GM21825 (cell line): ENCODE measurements around the gene GCNT2.
"Not testable (repeated sequence)": the region's sequence is repeated elsewhere in the genome, so short reads cannot be mapped to it uniquely, and the experiment has no call there.

Source experiments
- ATAC-seq: cut with Tn5 transposase; IDR thresholded peaks from one replicate; pipeline ENCODE4 v1.9.1; 2021; ENCODE audit warnings: mild to moderate bottlenecking, moderate library complexity; ENCODE audit not compliant: unreplicated experiment

The GCNT2 gene

DNA sequence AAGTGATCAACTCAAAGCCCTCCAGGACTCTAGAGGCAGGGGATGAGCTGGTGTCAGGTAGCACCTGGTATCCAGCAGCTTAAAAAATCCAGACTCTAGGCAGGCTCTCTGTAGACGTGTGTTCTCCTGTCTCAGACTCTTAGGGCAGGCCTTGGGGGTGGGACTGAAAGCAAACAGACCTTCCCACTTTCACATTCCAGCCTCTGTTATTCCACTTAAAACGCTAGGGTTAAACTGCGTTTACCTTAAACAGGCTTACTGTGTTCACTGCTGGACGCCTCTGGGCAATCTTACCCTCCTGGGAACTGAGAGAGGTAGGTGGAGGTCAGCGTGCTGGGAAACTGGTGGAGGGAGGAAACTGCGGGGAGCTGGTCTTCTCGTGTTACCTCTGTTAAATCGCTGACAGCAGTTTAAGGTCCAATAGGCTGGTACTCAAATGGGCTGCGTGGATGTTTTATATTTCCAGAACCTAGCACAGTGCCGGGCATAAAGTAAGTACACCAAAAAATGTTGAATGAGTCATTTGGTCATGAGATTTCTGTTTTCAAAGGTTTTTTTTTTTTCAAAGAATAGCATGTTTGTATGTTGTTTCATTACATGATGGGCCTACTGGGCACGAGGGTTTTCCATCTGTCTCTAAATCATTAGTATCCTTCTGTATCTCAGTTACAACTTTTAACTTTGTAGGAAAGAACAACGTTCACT lies at the start of gene GCNT2:
Gene GCNT2, plus strand, starts transcription at position 248 of the 705 bp plus-strand sequence. CDS start 7,561 bp downstream, outside the sequence.
- peak; percentile 56 for ATAC-seq

- no peak for ATAC-seq
Measured at GRCh38 chr6:10472634-10473033, 48.5 kb upstream of the GCNT2 start.

DNA sequence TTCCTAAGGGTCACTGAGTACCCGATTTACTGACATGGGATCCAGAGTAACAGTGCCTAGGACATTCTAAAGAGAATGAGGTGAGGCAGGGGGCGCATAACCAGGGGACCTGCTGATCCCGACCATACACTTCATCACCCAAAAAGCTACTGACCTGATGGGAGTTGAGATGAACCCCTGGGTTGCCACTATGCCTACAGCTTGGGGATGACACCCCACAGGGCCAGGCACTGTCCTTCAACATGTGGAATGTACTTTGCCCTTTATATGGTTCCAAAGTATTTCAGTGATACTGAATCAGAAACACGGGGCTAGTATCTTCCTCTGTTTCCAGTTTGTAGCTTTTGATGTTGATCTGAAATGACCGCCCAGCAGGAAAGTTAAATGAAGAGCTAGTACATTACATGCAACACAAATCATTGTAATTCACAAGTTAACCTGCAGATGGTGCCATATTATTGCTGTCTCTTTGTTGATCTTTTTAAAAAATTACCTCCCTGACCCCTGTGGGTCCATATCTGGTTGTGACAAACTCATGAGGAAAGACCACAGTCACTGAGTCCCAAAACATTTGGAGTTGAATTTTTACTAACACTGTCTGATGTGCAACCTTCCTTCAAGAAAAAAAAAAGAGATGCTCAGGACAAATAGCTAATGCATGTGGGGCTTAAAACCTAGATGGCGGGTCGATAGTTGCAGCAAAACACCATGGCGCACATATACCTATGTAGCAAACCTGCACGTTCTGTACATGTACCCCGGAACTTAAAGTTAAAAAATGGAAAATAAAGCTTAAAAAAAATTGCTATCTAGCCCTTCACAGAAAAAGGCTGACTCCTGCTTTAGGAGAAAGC lies 42.7 kb upstream of the GCNT2 start:
- ATAC-seq: no peak

- no peak for ATAC-seq
Measured at GRCh38 chr6:10479939-10480700, 41.0 kb upstream of the GCNT2 start.

- no peak for ATAC-seq
Measured at GRCh38 chr6:10481101-10481500, 40.0 kb upstream of the GCNT2 start.

DNA sequence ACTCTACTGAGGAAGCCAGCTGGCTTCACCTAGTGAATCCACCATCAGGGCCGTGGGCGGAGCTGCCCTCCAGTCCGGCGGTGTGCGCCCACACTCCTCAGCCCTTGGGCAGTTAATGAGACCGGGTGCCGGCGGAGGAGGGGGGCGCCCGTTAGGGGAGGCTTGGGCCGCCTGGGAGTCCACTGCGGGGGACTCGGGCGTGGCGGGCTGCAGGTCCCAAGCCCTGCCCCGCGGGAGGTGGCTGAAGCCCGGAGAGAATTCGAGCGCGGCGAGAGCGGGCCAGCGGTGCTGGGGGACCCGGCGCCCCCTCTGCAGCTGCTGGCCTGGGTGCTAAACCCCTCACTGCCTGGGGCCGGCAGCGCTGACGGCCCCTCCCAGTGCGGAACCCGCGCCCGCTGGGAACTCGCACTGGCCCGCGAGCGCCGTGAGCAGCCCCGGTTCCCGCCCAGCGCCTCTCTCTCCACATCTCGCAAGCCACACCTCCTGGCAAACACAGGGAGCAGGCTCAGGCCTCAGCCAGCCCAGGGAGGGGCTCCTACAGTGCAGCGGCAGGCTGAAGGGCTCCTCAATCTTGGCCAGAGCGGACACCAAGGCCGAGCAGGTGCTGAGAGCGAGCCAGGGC lies 38.4 kb upstream of the GCNT2 start:
- ATAC-seq: no peak

DNA sequence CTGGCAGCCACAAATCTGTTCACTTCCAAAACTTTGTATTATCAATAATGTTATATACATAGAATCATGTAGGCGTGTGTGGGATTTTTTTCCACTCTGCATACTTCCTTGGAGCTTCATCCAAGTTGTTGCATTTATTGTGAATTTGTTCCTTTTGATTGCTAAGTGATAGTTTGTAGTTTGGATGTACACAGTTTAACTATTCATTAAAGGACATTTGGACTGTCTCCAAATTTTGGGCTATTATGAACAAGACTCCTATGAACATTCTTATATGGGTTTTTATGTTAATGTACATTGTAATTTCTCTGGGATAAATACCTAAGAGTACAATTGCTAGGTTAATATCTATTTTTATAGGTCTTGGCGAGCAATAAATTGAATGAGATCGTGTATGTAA lies 36.2 kb upstream of the GCNT2 start:
- no peak for ATAC-seq

DNA sequence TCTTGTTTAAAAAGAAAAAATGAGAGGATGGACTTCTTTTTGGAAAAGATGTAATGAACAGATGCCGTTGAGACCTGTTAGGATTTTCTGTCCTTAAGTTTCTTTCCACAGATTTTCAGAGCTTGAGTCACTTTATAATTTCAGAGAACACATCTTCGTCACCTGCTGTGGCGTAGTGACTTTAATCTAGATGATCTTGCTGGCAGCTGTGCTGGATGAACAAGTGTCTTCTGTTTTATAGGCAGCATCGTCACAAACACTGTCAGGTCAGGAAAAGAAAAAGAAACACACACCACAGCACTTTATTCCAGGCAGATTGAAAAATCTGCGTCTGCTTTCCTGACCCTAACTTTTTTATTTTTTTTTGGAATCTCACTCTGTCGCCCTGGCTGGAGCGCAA lies 35.7 kb upstream of the GCNT2 start:
- ATAC-seq: no peak

GRCh38 chr6:10486215-10486614 lies 34.9 kb upstream of the GCNT2 start:
- no peak for ATAC-seq

GRCh38 chr6:10486944-10487588 lies 34.1 kb upstream of the GCNT2 start:
- not testable (repeated sequence) for ATAC-seq

- ATAC-seq: no peak
Measured at GRCh38 chr6:10487668-10488327, 33.4 kb upstream of the GCNT2 start.

DNA sequence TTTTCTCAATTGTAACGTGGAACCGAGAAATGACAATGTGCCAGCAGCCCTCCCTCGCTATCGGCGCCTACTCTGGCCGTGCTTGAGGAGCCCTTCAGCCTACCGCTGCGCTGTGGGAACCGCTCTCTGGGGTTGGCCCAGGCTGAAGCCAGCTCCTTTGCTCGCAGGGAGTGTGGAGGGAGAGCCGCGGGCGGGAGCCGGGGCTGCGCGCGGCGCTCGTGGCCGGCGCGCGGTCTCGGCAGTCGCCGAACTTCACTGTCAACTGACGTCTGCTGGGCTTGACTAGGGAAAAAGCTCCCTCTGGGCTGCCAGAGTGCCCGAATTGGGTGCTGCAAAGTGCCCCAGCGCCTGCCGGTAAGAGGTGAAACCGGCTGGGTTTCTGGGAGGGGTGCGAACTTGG lies 29.7 kb upstream of the GCNT2 start:
- ATAC-seq: no peak

- not testable (repeated sequence) for ATAC-seq
Measured at GRCh38 chr6:10491905-10492304, 29.2 kb upstream of the GCNT2 start.

- ATAC-seq: no peak
Measured at GRCh38 chr6:10495029-10495428, 26.1 kb upstream of the GCNT2 start.

DNA sequence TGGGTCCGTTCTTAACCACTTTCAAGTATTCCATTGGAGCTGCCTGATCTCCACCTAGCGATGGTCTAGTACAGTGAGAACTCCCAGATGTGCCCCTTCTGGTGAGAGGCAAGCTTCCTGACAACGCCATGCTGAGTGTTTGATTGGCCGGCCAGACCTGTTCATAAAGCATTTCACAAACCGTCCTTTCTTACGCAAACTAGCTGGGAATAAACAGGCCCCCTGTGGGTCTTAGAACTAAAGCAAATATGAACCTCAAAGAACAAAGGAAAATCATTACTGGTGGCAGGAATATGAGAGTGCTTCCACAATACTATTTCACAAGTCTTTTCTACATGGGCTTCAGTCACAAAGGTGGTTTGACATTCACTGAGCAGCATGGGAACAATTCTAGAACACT lies 15.6 kb upstream of the GCNT2 start:
- ATAC-seq: no peak

DNA sequence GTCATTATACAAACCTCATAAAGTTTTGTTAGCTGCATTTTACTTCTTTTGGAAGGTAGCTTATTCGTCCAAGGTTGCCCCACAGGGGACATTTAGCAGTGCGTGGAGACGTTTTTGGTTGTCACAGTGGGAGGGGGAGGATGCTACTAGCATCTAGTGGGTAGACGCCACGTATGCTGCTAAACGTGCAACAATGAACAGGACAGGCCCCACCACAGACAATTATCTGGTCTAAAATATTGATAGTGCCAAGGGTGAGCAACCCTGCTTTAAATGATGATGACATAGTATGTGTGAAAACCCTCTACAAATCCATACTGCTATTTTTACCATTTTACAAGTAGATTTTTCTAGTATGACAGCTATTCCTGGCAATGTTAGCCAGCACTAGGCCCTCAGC lies 13.9 kb upstream of the GCNT2 start:
- ATAC-seq: no peak

DNA sequence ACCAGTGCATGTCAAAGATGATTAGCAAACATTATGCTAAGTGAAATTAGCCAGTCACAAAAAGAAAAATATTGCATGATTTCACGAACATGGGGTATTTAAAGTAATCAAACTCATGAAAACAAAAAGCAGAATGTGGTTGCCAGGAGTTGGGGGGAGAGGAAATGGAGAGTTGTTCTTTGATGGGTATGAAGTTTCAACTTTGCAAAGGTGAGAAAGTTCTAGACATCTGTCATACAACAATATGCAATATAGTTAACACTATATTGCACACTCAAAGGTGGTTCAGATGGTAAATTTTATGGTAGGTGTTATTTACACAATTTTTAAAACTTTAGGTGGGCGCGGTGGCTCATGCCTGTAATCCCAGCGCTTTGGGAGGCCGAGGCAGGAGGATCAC lies 13.4 kb upstream of the GCNT2 start:
- ATAC-seq: no peak

DNA sequence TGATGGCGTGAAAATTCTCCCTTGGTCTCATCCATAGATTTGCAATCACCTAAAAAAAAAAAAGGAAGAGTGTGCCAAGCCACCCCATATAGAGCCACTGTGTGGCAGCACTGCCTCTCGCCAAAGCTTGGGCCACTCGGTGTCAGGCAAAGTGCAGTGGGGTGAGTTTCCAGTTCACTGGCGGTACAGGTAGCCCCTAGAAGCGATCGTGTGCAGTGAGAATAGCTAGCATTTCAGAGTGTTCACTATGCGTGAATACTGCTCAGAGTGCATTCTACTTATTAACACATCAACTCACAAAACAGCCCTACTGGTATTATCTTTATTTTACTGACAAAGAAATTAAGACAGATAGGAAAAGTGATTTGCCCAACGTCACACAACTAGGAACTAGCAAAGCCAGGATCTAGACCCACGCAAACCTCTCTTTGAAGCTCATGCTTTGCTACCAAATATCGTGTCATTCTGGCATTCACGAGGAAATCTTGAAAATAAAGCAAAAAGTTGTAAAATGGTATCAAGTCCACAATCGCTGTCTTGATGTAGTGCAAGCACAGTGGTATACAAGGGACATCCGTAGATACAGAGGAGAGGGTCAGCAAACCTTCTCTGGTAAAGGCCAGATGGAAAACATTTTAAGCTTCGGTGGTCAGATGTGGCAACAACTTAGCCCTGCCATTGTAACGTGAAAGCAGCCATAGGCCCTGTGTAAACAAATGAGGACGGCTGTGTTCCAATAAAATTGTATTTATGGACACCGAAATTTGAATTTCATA lies 10.4 kb upstream of the GCNT2 start:
- peak; percentile 97 for ATAC-seq

GRCh38 chr6:10511477-10511876 lies 9.7 kb upstream of the GCNT2 start:
- no peak for ATAC-seq
